GM19328 (cell line): ENCODE results near the gene SEPSECS.

Source experiments
- ATAC-seq: cut with Tn5 transposase; IDR thresholded peaks from one replicate; pipeline ENCODE4 v1.9.1; 2021; ENCODE audit warnings: mild to moderate bottlenecking, moderate library complexity; ENCODE audit not compliant: unreplicated experiment

Gene SEPSECS

GRCh38 chr4:25111648-25112196, 48.5 kb downstream of the SEPSECS start:
- ATAC-seq, result no peak

- no peak for ATAC-seq
These were observed 49.5 kb downstream of the SEPSECS start for GRCh38 chr4:25110527-25111329.

GRCh38 chr4:25109511-25109910, 50.7 kb downstream of the SEPSECS start:
- no peak for ATAC-seq

- ATAC-seq, result no peak
These were observed 51.7 kb downstream of the SEPSECS start for GRCh38 chr4:25108556-25108955.

- no peak for ATAC-seq
These were observed 52.3 kb downstream of the SEPSECS start for GRCh38 chr4:25107827-25108516.

GRCh38 chr4:25106363-25107151, 53.7 kb downstream of the SEPSECS start:
- no peak for ATAC-seq

GRCh38 chr4:25104591-25104990, 55.7 kb downstream of the SEPSECS start:
- no peak for ATAC-seq

GRCh38 chr4:25103418-25103817, 56.8 kb downstream of the SEPSECS start:
- no peak for ATAC-seq

- ATAC-seq, result no peak
These were observed 58.4 kb downstream of the SEPSECS start for GRCh38 chr4:25101836-25102235.

- no peak for ATAC-seq
These were observed 59.5 kb downstream of the SEPSECS start for GRCh38 chr4:25100710-25101109.

GRCh38 chr4:25100021-25100555, 60.2 kb downstream of the SEPSECS start:
- no peak for ATAC-seq

GRCh38 chr4:25098964-25099891, 61.0 kb downstream of the SEPSECS start:
- ATAC-seq, result no peak

GRCh38 chr4:25096981-25097443, 63.2 kb downstream of the SEPSECS start:
- ATAC-seq, result no peak

- ATAC-seq, result no peak
These were observed 63.8 kb downstream of the SEPSECS start for GRCh38 chr4:25096251-25096980.

- ATAC-seq, result no peak
These were observed 64.4 kb downstream of the SEPSECS start for GRCh38 chr4:25095837-25096236.

- ATAC-seq, result no peak
These were observed 68.1 kb downstream of the SEPSECS start for GRCh38 chr4:25092139-25092538.

- no peak for ATAC-seq
These were observed 69.7 kb downstream of the SEPSECS start for GRCh38 chr4:25090516-25090915.

- ATAC-seq, result no peak
These were observed 71.0 kb downstream of the SEPSECS start for GRCh38 chr4:25089051-25089763.
